ENCODE data around the gene RPL18.

RPL18 gene

GRCh38 chr19:48595833-48596232, 23.1 kb downstream of the RPL18 start:
- TF ChIP-seq CTCF (IDR thresholded peaks at IDR 0.05; ENCODE audit: low read depth, low read length): no peak
- H3K36me3 ChIP-seq: no peaks in the 10 kb centered on the region
- no peak for DNase-seq
- H3K27ac ChIP-seq: no peak overlapping the region
- no peak overlapping the region for H3K4me3 ChIP-seq (ENCODE audit: low read depth, low read length)
- no peaks in the 10 kb centered on the region for H3K9me3 ChIP-seq (ENCODE audit: severe bottlenecking)
- H3K27me3 ChIP-seq (ENCODE audit: insufficient read depth, low read depth, severe bottlenecking): no peaks in the 10 kb centered on the region

- DNase-seq: no peak
- Histone ChIP-seq H3K27ac (no peak overlapping the region), H3K9me3 (ENCODE audit: severe bottlenecking) (no peaks in the 10 kb centered on the region), H3K27me3 (ENCODE audit: insufficient read depth, low read depth, severe bottlenecking) (no peaks in the 10 kb centered on the region), H3K4me3 (ENCODE audit: low read depth, low read length) (no peak overlapping the region), H3K36me3 (no peaks in the 10 kb centered on the region)
- no peak for TF ChIP-seq CTCF (IDR thresholded peaks at IDR 0.05; ENCODE audit: low read depth, low read length)
These were observed 23.8 kb downstream of the RPL18 start for GRCh38 chr19:48595171-48595570.

- DNase-seq: no peak
- Histone ChIP-seq H3K36me3 (no peaks in the 10 kb centered on the region), H3K9me3 (ENCODE audit: severe bottlenecking) (no peaks in the 10 kb centered on the region), H3K4me3 (ENCODE audit: low read depth, low read length) (no peak overlapping the region), H3K27ac (no peak overlapping the region), H3K27me3 (ENCODE audit: insufficient read depth, low read depth, severe bottlenecking) (no peaks in the 10 kb centered on the region)
- no peak for TF ChIP-seq CTCF (IDR thresholded peaks at IDR 0.05; ENCODE audit: low read depth, low read length)
These were observed 28.0 kb downstream of the RPL18 start for GRCh38 chr19:48591021-48591420.

GRCh38 chr19:48588670-48589401, 30.1 kb downstream of the RPL18 start:
- Histone ChIP-seq H3K27ac (no peak overlapping the region), H3K36me3 (no peaks in the 10 kb centered on the region), H3K9me3 (ENCODE audit: severe bottlenecking) (no peaks in the 10 kb centered on the region), H3K4me3 (ENCODE audit: low read depth, low read length) (peak overlapping the region; percentile 39), H3K27me3 (ENCODE audit: insufficient read depth, low read depth, severe bottlenecking) (no peaks in the 10 kb centered on the region)
- peak; percentile 91 for TF ChIP-seq CTCF (IDR thresholded peaks at IDR 0.05; ENCODE audit: low read depth, low read length)
- DNase-seq: peak; percentile 86

GRCh38 chr19:48587387-48587786, 31.6 kb downstream of the RPL18 start:
- Histone ChIP-seq H3K27me3 (ENCODE audit: insufficient read depth, low read depth, severe bottlenecking) (no peaks in the 10 kb centered on the region), H3K36me3 (no peaks in the 10 kb centered on the region), H3K27ac (no peak overlapping the region), H3K4me3 (ENCODE audit: low read depth, low read length) (no peak overlapping the region), H3K9me3 (ENCODE audit: severe bottlenecking) (no peaks in the 10 kb centered on the region)
- TF ChIP-seq CTCF (IDR thresholded peaks at IDR 0.05; ENCODE audit: low read depth, low read length): no peak
- DNase-seq: no peak

GRCh38 chr19:48582168-48582567, 36.8 kb downstream of the RPL18 start:
- Histone ChIP-seq H3K4me3 (ENCODE audit: low read depth, low read length) (no peak overlapping the region), H3K27me3 (ENCODE audit: insufficient read depth, low read depth, severe bottlenecking) (no peaks in the 10 kb centered on the region), H3K9me3 (ENCODE audit: severe bottlenecking) (no peaks in the 10 kb centered on the region), H3K27ac (no peak overlapping the region), H3K36me3 (no peaks in the 10 kb centered on the region)
- no peak for DNase-seq
- TF ChIP-seq CTCF (IDR thresholded peaks at IDR 0.05; ENCODE audit: low read depth, low read length): no peak
